Activated CD8-positive, alpha-beta memory T cell treated with anti-CD3 and anti-CD28 coated beads for 48 hours (primary cell): Measurements from ENCODE around the gene SFN.
"Not testable (repeated sequence)": the region's sequence is repeated elsewhere in the genome, so short reads cannot be mapped to it uniquely, and the experiment has no call there.

ENCODE experiments used
- DNase-seq, 3 experiments: peaks; one replicate each; pipeline ENCODE4 v3.0.0-alpha.2; 2020; ENCODE audit warnings: low read depth in 2 of 3, low spot score in 2 of 3

The SFN gene

DNA sequence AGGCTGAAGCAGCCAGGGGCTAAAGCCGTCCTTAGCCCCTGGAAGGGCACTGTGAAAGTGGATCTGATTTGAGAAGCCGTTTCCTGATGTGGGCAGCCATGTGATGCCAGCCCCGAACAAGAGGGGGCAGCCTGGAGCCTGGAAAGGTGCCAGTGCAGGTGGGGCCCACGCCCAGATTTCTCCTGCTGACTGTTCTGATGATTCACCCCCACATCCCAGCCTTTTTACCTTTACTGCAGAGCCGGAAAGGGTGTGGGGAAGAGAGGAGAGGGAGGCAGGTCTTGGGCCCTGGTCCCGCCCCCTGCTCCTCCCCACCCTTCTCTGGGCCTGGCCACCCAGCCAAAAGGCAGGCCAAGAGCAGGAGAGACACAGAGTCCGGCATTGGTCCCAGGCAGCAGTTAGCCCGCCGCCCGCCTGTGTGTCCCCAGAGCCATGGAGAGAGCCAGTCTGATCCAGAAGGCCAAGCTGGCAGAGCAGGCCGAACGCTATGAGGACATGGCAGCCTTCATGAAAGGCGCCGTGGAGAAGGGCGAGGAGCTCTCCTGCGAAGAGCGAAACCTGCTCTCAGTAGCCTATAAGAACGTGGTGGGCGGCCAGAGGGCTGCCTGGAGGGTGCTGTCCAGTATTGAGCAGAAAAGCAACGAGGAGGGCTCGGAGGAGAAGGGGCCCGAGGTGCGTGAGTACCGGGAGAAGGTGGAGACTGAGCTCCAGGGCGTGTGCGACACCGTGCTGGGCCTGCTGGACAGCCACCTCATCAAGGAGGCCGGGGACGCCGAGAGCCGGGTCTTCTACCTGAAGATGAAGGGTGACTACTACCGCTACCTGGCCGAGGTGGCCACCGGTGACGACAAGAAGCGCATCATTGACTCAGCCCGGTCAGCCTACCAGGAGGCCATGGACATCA lies at the start of gene SFN:
Gene SFN, plus strand, starts transcription at position 369 of the 904 bp plus-strand sequence. Its CDS starts 64 bp downstream, at position 433.
- peak in 1 of 3 experiments; percentile 31 for DNase-seq

DNA sequence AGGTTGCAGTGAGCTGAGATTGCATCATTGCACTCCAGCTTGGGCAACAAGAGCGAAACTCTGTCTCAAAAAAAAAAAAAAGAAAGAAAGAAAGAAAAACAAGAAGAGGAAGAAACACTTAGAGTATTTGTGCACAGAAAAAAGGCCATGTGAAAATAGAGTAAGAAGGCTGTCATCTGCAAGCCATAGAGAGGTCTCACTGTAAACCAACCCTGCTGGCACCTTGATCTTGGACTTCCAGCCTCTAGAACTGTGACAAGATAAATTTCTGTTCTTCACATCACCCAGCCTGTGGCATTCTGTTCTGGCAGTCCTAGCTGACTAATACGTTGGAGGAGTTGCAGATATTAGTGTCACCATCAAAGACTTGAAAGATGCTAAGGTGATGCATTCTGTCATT lies 48.6 kb upstream of the SFN start:
- no peak for DNase-seq

DNA sequence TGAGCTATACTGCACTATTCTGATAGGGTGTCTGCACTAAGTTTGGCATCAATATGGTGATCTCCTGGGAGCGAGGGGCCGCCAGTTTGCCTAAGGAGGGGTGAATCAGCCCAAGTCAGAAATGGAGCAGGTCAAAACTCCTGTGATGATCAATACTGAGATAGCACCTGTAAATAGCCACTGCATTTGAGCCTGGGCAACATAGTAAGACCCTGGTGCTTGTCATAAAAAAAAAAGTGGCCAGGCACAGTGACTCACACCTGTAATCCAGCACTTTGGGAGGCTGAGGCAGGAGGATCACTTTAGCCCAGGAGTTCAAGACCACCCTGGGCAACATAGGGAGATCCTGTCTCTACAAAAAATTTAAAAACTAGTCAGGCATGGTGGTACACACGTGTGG lies 48.1 kb upstream of the SFN start:
- no peak for DNase-seq

DNA sequence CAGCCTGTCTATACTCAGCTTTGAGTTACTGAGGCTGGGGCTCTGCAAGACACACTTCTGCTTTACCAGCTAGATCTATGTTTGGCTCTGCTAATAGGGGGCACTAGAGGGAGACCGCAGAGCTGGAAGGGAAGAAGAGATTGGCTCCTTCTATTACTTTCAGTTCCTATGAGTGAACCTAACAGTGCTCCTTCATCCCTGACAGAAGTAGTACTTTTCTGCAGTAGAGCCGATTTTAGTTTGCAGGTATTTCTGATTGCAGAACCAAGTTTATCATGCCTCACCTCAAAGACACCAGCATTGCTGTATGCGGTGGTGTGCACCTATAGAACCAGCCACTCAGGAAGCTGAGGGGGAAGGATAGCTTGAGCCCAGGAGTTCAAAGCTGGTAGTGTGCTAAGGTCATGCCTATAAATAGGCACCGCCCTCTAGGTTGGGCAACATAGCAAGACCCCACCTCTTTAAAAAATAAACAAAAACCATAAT lies 42.1 kb upstream of the SFN start:
- no peak for DNase-seq

DNA sequence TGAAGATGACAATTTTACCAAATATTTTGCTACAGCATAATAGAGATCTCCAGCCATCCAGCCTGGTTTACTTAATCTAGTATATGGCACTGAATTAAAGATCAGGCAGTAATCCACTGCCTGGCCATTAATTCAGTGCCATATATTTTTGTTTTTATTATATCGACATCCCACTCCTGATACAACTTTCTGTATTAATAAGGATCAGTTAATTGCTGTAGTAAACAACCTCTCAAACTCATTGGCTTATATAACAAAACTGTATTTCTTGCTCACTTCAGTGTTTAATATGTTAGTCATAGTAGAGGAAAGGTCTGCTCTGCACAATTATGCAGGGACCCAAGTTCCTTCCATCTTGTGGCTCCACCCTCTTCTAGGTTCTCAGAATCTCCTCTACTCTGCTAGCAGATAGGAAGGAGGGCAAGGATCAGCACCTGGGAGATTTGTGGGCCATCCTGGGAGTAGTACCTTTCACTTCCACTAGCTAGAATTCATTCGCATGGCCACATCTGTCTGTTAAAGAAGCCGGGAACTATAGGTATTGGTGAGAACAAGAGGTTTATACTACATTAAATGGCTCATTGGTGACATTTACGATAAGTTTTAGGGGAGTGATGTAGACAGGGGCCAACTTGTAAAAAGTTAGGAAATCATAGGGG lies 40.1 kb upstream of the SFN start:
- no peak for DNase-seq

DNA sequence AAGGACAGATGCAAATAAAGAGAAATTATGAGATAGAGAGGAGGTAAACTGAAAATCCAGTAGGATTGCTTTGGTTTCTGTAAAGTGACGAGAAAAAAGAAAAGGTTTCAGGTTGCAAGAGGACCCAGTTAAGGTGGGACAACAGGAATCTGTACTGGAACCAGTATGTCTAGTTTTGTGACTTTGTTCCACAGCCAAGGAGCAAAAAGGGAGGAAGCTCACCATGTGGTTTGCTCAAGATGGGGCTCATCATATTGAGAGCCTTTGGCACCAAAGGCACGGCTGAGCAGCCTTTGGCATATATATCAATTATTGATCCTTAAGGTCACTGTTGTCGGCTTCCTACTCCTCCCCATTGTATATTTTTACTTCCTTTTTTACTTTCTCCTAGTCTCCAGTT lies 38.2 kb upstream of the SFN start:
- no peak for DNase-seq

DNA sequence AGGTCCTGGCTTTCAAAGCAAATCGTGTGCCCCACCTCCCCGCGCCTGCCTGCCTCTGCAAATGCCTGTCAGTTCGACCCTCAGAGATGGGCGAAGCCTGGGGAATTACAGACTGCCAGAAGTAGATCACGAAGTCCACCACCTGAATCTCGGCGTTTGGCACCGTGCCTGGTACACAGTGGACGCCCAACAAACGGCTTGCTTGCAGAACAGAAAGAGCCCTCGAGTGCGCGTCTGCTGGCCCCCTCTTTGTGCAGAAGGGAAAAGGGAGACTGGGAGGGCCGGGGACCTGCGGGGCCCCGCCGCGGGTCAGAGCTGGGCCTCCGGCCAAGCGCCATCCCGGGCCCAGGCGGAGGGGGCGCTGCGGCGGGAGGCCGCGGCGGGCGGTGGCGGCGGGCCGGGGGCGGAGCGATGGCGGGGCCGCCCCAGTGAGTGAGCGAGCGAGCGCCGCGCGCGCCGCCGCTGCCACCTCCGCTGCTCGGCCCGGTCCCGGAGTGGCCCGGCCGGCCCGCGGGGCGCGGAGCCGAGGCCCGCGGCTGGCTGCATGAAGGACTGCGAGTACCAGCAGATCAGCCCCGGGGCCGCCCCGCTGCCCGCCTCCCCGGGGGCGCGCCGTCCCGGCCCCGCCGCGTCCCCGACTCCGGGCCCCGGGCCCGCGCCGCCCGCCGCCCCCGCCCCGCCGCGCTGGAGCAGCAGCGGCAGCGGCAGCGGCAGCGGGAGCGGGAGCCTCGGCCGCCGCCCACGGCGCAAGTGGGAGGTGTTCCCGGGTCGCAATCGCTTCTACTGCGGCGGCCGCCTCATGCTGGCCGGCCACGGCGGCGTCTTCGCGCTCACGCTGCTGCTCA lies 36.5 kb upstream of the SFN start, which contains the start of gene ZDHHC18:
Gene ZDHHC18, plus strand, starts transcription at position 428 of the 845 bp plus-strand sequence. Its CDS starts 117 bp downstream, at position 545.
- DNase-seq: peak in 2 of 3 experiments; percentile 51 to 61

DNA sequence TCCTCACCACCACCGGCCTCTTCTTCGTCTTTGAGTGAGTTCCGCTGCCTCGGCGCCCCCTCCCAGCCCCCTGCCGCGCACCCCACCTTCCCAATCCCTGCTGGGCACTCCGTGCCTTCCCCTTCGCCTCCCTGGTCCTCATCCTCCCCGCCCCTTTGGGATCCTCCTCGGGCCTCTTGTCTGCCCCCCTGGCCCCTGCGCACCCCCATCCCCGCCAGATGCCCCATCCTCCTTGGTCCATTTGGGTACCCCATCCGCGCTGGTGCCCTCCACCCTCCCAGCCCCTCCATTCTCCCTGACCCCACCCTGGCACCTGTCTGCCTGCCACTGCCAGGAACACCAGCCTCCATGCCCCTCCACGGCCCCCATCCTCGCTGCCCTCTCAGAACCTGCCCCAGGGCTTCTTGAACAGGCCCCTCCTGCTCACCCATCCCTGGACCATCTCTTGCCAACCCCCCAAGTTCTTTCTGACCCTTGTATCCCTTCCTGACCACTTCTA lies 35.8 kb upstream of the SFN start:
- DNase-seq: no peak

DNA sequence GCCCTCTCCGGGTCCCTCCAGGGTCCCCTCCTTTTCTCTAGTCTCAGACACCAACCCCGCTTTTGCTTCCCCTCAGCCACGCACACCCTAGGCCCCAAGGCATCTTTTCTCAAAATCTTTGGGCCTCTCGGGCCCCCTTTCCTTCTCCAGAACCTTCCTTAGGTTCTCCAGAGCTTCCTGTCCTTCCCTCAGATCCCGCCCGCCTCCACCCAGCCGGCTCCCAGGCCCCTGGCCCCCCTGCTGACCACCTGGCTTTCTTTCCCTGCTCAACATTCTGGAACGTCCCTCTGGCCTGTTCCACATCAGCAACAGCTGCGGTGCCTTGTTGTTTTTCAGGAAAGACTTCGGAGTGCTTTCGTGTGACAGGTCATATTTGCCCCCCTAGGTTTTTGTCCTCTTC lies 35.3 kb upstream of the SFN start:
- no peak for DNase-seq

DNA sequence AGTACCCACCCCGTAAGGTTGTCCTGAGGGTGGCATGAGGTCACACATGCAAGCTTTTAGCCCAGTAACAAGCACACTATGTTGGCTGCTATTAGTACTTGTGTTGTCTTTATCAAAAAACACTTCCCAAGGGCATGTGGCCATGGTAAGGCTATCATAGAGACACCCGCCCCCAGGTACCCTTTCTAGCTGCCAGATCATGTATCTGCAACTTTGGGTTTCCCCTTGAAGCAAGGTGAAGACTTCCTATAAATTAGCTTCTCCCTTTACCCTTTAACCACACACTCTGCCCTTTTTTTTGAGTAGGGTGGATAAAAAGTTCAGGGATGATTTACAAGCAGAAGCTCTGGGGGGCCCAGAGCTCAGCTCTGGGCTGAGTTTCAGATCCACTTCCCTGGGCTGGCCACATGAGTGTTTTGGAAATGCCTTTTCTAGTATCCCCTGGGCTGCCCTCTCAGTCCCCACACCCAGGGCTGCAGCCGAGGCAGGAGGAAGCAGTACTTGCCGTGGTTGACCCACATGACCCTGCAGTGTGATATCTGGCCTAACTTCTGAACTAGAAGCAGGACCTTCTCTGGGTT lies 34.4 kb upstream of the SFN start:
- DNase-seq: no peak

DNA sequence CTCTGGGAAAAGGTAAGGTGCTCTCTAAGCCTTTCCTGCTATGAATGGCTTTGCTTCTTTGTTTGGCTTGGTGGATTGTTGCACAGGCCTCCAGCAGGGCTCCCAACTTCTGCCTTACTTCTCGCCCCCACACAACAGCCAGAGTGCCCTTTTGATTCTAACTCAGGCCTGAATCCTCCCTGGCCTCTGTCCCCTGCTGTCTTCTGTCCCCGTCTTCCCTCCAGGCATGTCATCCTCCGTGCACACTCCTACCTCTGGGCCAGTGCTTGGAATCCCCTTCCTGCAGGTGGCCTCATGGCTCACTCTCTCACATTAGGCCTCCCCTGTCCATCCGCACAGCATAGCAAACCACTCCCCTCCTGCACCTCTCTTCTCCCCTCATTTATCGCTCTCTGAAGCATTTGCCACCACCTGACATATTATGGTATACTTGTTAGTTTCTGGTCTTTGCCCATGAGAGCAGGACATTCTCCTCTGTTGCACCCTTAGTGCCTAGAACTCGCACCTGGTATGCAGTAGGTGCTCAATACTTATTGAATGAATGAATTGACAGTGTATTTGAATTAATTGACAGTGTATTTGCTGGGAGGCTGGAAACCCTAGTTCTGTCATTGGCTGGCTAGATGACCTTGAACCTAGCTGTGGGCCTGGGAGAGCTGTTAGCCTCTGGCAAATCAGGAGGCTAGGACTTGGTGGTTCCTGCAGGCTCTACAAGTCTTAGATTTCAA lies 33.6 kb upstream of the SFN start:
- no peak for DNase-seq

DNA sequence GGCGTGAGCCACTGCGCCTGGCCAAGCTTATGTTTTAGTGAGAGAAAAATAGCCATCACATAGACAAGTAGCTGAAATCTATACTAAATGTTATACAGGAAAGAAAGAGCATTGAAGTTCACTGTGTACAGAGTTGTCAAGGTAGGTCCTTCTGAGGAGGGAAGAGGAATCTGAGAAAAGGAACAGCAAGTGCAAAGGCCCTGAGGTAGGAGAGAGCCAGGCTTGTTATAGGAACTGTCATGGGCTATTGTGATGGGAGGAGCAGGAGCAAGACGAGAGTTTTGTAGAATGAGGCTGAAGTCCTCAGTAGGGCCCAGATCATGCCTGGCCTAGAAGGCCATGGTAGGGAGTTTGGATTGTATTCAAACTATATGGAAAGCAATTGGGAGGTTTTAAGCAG lies 31.9 kb upstream of the SFN start:
- no peak for DNase-seq

DNA sequence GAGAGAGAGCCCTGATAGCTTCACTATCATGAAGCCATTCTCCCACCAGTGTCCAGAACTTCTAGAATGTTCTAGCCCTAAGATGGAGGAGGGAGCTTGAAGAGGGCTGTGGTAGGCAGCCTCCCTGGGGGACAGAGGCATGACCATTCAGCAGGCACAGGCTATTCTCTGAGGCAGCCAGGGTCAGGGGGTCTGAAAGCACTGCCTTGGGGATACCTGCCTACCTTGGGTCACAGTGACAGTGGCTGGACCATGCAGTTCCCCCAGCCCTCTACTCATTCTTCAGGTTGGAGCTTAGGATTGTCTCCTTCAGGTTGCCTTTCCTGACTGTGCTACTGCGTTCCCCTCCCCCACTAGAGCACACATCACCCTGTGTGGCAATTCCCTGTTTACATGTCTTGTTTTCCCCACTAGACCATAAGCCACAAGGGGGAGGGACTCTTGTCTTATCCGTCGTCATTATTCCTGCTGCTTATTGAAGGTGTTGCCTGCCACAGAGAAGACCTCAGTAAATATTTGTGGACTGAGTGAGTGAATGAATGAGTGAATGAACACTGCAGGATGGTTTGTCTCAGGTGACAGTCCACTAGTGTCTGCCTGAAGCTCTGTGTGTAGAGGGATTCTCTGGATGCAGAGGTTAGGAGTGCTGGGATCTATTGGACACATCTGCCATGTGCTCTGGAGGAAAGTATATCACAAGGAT lies 31.3 kb upstream of the SFN start:
- DNase-seq: no peak

DNA sequence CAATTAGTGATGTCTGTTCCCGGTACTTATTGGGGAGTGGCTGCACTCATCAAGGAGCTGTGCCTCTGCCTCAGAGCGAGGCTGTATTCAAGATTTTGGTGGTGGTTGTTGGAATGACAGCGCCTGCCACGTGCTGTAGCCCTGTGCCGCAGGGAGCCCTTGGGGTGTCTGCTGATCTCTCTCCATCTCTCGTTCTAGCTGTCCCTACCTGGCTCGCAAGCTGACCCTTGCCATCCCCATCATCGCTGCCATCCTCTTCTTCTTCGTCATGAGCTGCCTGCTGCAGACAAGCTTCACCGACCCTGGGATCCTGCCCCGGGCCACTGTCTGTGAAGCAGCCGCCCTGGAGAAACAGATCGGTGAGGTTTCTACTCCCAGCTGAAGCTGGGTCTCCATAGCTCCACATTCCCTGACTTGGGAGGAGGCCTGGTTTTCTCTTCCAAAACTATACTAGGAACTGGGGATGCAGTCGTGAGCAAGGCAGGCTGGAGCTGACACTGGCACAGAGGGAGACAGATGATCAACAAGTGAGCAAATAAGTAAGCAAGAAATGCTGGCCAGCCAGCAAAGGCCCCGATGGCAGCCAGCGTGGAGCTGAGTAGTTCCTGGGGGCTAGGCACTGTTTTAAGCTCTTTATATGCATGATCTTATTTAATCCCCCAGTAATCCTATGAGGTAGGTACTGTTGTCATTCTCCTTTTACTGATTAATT lies 30.5 kb upstream of the SFN start:
- no peak for DNase-seq

DNA sequence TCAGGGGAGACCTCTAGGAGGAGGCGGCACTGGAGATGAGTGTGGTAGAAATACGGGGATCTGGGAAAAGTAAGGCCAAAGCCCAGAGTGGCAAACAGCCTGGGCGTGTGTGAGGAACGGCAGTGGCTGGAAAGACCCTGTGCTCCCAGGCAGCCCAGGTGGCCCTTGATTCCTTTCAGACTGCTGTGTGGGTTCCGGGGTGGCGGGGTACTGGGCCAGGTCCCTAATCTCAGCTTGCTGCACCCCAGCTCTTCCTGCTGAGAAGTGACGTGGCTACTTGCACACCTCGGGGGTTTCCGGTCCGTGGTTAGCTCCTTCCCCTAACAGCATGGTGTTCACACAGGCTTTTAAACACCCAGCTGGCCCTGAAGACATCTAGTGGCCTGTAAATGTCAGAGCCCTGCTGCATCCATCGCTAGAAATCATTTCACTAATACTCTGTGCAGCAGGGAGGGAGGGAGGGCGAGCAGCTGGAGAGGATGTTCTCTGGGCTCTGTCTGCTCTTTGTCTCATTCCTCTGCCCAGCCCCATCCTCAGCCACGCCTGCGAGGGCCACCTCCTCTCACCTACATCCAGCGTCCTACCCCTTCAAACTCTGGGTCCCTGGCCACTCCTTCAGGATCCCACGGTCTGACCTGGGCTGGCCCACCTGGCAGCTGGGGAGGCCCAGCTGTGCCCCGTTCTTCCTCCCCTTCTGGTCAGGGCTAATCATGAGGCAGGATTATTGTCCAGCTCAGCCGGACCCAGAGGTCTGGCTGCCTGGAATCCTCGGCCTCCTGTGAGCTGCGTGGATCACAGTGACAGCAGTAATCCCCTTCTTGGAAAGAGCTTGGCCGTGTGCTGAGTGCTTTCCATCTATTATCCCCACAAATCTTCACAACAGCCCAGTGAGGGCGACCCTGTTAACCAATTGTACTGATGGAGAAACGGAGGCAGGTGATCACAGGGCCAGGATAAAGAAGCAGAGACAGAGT lies 29.2 kb upstream of the SFN start:
- peak; percentile 35 to 59 (median 58) for DNase-seq

DNA sequence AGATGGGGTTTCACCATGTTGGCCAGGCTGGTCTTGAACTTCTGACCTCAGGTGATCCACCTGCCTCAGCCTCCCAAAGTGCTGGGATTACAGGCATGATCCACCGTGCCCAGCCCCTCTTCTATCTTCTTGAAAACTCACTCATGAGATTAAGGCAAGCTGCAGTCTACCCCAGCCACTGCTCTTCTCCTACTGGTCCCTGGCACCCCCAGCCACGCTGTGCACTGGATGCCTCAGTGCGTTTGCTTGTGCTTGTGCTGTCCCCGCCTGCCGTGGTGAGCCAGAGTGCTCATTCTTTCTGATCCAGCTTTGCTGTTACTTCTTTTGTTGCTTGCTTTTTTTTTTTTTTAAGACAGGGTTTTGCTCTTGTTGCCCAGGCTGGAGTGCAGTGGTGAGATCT lies 25.3 kb upstream of the SFN start:
- DNase-seq: not testable (repeated sequence)

DNA sequence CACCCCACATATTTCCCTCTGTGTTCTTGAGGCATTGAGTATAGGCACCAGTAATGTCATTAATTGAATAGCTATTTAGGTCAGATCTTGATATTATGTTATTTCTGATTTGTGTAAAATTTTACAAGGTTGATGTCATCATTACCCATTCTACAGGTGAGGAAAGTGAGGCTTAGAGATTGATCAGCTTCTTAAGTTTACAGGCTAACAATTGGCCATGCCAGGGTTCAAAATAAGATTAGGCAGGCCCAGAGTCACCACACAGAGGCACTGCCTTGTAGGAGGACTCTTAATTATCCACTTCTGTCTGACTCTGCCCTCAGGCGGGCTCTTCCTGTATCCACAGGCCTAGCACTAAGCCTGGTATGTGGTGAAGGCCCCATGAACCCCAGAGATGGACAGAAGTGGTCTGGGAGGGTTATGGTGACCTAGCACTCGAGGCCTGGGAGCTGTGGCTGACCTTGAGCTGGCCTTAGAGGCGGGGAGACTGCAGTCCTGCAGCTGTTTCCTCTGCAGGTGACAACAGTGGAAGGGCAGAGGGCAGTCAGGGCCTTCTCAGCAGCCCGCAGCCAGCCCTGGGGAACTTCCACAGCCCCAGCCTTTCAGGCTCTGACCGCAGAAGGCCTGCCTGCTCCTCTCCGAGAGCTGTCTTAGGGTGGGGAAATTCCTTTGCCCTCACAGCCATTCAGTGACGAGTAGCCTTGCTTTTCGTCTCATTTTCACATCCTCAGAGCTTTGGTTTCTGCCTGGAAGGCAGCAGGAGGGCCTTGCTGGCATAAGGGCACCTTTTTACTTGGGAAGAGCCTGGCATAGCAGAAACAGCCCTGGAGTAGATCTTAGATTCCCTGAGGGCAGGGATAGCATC lies 24.2 kb upstream of the SFN start:
- DNase-seq: peak in 1 of 3 experiments; percentile 29
